Measurements from ENCODE around the gene RFX7. TPM values are rescaled to one million over a fixed set of nuclear protein-coding genes. Genes with fewer than 3 reads are reported as not detected.

RFX7 gene
- total and polyA plus RNA-seq, 9 donors, result 3.0 to 19.5 (median 14.8) TPM

GRCh38 chr15:56088389-56088788 is 155.3 kb downstream of the RFX7 start:
- H3K4me1 ChIP-seq (ENCODE audit: insufficient read depth), result no peaks in the 10 kb centered on the region
- H3K9me3 ChIP-seq, result no peaks in the 10 kb centered on the region
- H3K27me3 ChIP-seq, result no peaks in the 10 kb centered on the region
- H3K4me3 ChIP-seq, result no peak overlapping the region
- no peaks in the 10 kb centered on the region for H3K36me3 ChIP-seq
- TF ChIP-seq EP300 (IDR thresholded peaks at IDR 0.05), result no peak
- TF ChIP-seq CTCF (IDR thresholded peaks at IDR 0.05), result no peak
- no peak for TF ChIP-seq POLR2A (IDR thresholded peaks at IDR 0.05)
- no peak overlapping the region for H3K27ac ChIP-seq
- no peak for DNase-seq
- intact Hi-C loops (cut with DNase I), result no loop called here

- intact Hi-C loops (cut with DNase I), result no loop called here
- Histone ChIP-seq H3K9me3 (no peaks in the 10 kb centered on the region), H3K36me3 (no peaks in the 10 kb centered on the region), H3K4me1 (ENCODE audit: insufficient read depth) (no peaks in the 10 kb centered on the region), H3K4me3 (no peak overlapping the region), H3K27me3 (no peaks in the 10 kb centered on the region), H3K27ac (no peak overlapping the region)
- 86 to 93% (median 93%) methylated on average over 1 of the region's 1 CpG for WGBS, 3 donors
- DNase-seq, result no peak
- TF ChIP-seq POLR2A (IDR thresholded peaks at IDR 0.05), result no peak
- TF ChIP-seq EP300 (IDR thresholded peaks at IDR 0.05), result no peak
- TF ChIP-seq CTCF (IDR thresholded peaks at IDR 0.05), result no peak
Measured at GRCh38 chr15:56086566-56086965, 157.1 kb downstream of the RFX7 start.

GRCh38 chr15:56082263-56082761 is 161.4 kb downstream of the RFX7 start:
- no peak for DNase-seq
- H3K27me3 ChIP-seq, result no peaks in the 10 kb centered on the region
- 81 to 85% (median 84%) methylated on average over 3 of the region's 3 CpGs for WGBS, 3 donors
- no peak overlapping the region for H3K4me3 ChIP-seq
- H3K36me3 ChIP-seq, result no peaks in the 10 kb centered on the region
- H3K9me3 ChIP-seq, result no peaks in the 10 kb centered on the region
- intact Hi-C loops (cut with DNase I), result no loop called here
- H3K4me1 ChIP-seq (ENCODE audit: insufficient read depth), result no peaks in the 10 kb centered on the region
- H3K27ac ChIP-seq, result no peak overlapping the region
- no peak for TF ChIP-seq EP300 (IDR thresholded peaks at IDR 0.05)

- H3K27ac ChIP-seq, result no peak overlapping the region
Measured at GRCh38 chr15:56077081-56077480, 166.6 kb downstream of the RFX7 start.

More at GRCh38 chr15:56077081-56077480, 166.6 kb downstream of the RFX7 start:
- no peak for DNase-seq
- H3K4me3 ChIP-seq, result no peak overlapping the region
- H3K27me3 ChIP-seq, result no peaks in the 10 kb centered on the region
- WGBS, 3 donors, result 57 to 65% (median 62%) methylated on average over 5 of the region's 5 CpGs
- no peaks in the 10 kb centered on the region for H3K36me3 ChIP-seq
- intact Hi-C loops (cut with DNase I), result no loop called here
- H3K9me3 ChIP-seq, result no peaks in the 10 kb centered on the region
- TF ChIP-seq EP300 (IDR thresholded peaks at IDR 0.05) (no peak), POLR2A (IDR thresholded peaks at IDR 0.05) (no peak), CTCF (IDR thresholded peaks at IDR 0.05) (no peak)
- no peaks in the 10 kb centered on the region for H3K4me1 ChIP-seq (ENCODE audit: insufficient read depth)
